Stimulated activated CD4-positive, alpha-beta T cell treated with anti-CD3 and anti-CD28 coated beads, TNF-alpha, amount 100 ng/mL, for 1 hour (primary cell): ENCODE data around the gene PCIF1.

Source experiments
- DNase-seq, 3 donors: peaks; one replicate each; pipeline ENCODE4 v3.0.0-alpha.2; 2020; ENCODE audit warnings: low read depth in 3 of 3, low spot score in 1 of 3

Gene PCIF1

GRCh38 chr20:45904583-45905504 lies 29.6 kb upstream of the PCIF1 start:
- DNase-seq = no peak

- DNase-seq = no peak
These were observed 28.9 kb upstream of the PCIF1 start for GRCh38 chr20:45905505-45906079.

GRCh38 chr20:45907219-45907948 lies 27.1 kb upstream of the PCIF1 start:
- no peak for DNase-seq

DNA sequence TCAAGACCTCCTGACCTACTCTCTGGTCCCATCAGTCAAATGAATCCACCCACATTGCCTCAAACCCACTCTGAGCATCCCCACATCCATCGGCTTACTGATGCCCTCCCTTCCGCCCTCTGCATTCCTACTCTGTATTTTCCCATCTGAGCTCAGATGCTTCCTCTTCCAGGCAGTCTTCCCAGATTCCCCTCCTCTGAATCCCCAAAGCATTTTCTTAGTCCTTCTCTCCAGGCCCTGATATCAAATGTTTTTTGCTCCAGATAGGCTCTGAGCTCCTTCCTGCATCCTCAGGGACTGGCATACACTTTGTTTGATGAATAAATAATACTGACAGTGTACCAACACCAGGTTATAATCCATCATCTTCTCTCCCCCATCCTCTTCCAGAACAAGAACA lies 26.4 kb upstream of the PCIF1 start:
- no peak for DNase-seq

GRCh38 chr20:45909336-45909808 lies 25.1 kb upstream of the PCIF1 start:
- DNase-seq = no peak

- DNase-seq = no peak
These were observed 24.4 kb upstream of the PCIF1 start for GRCh38 chr20:45909817-45910669.

- DNase-seq = peak; percentile 51 to 94 (median 63)
These were observed 23.6 kb upstream of the PCIF1 start for GRCh38 chr20:45910670-45911485.

GRCh38 chr20:45911486-45912343 lies 22.8 kb upstream of the PCIF1 start, which contains the start of gene PLTP:
Gene PLTP (minus strand): TSS chr20:45912155. CDS start chr20:45911452, 703 bp downstream.
- DNase-seq = no peak

DNA sequence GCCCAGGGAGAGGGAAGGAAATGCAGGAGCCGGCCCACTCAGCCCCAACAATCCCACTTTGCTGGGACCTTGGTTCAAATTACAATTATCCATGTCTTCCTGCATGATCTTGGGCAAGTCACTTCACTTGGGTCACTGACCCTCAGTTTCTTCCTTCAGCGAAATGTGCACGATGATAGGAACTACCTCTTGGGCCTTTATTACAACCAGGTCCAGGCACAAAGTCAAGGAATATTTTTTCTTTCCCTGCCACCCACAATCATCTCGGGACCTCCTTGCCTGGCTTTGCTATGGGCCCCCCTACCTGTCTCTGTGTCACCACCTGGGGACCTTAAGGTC lies 22.2 kb upstream of the PCIF1 start:
- DNase-seq = no peak

DNA sequence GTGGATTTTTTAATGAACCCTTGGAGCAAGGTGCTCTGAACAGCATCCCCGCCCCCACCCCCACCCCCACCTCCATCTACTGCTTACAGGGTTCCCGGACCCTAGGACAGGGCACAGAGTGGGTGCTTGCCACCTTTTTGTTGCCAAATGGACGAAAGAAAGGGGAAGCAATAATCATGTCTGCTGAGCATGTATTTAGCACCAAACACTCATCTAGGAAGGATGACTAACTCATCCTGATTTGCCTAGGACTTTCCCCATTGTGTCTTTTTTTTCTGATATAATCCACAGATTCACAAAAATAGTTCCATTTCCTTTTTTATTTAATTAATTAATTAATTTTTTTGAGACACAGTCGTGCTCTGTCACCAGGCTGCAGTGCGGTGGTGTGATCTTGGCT lies 21.4 kb upstream of the PCIF1 start:
- no peak for DNase-seq

DNA sequence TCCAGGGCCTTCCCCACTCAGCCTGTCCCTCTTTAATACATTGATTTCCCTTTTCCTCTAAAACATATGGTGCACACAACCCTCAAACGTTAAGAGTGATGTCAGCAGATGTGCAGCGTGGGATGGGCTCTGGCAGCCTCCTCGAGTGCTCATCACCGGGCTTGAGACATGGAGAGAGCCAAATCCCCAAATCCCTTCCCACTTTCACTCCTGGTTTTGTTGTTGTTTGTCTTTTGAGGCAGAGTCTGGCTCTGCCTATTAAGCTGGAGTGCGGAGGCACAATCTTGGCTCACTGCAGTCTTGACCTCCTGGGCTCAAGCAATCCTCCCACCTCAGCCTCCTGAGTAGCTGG lies 16.7 kb upstream of the PCIF1 start:
- DNase-seq = no peak

DNA sequence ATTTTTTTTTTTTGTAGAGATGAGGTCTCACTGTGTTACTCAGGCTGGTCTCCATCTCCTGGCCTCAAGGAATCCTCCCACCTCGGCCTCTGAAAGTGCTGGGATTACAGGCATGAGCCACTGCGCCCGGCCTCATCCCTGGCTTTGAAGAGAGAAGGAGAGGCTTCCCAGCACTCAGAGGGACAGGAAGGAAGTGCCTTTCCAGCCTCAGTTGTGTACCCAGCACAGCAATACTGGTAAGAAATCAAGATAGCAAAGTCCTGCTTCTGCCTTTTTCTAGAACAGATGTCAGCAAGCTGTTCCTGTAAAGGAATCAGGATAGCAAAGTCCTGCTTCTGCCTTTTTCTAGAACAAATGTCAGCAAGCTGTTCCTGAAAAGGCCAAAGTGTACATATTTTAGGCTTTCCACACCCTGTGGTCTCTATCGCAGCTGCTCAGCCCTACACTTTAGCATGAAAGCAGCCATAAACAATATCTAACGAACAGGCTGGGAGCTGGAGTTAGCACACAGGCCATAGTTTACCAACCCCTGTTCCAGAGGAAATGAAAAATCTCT lies 16.2 kb upstream of the PCIF1 start:
- no peak for DNase-seq

DNA sequence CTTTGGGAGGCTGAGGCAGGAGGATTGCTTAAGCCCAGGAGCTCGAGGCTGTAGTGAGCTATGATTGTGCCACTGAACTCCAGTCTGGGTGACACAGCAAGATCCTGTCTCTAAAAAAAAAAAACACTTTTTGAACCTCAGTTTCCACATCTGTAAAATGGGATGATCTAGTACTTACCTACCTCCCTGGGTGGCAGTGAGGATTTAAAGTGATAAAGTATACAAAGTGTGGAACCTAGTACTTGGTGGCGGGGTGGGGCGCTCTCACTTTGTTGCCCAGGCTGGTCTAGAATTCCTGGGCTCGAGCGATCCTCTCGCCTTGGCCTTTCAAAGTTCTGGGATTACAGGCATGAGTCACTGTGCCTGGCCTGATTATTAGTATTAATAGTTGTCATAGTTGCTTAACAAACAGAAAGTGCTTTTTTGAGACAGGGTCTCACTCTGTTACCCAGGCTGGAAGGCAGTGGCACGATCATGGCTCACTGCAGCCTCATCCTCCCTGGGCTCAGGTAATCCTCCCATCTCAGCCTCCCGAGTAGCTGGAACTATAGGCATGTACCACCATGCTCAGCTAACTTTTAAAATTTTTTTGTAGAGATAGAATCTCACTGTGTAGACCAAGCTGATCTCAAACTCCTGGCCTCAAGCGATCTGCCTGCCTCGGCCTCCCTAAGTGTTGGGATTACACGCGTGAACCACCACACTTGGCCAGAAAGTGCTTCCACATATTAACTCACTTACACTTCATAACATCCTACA lies 15.5 kb upstream of the PCIF1 start:
- DNase-seq = no peak

DNA sequence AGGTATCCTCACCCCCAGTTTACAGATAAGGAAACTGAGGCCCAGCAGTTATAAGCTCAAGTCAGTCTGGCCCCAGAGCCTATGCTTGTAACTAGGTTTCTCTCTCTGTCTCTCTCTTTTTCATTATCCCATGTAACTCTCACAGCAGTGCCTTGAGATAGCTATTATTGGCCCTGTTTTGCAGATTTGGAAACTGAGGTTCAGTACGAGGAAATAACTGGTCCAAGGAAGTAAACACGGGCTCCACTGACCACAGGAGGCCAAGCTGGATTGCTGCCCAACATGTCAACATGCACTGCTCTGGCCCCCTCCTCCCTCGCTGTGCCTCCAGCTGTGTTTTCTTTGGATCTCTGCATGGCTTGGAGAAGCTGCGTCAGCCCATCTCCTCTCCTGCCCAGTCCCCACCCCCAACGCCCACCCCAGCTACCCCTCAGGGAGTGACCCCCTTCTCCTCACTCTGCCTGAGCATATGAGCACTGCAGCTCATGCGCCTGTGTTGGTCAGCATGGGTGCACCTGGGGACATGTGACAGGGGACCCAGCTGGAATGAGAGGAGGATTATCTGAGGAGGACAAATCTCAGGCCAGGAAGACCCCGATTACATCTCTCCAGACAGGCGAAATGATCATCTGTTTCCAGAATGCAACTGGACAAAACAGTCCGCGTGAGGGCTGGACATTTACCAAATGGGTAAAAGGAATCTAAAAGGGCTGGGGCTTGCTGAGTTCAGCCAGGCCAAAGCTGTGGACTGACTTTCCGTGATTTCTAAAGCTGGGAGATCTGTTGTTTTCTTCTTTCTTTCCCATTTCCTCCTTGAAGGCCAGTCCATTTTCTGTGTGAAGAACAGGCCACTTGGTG lies 14.7 kb upstream of the PCIF1 start:
- DNase-seq = no peak

DNA sequence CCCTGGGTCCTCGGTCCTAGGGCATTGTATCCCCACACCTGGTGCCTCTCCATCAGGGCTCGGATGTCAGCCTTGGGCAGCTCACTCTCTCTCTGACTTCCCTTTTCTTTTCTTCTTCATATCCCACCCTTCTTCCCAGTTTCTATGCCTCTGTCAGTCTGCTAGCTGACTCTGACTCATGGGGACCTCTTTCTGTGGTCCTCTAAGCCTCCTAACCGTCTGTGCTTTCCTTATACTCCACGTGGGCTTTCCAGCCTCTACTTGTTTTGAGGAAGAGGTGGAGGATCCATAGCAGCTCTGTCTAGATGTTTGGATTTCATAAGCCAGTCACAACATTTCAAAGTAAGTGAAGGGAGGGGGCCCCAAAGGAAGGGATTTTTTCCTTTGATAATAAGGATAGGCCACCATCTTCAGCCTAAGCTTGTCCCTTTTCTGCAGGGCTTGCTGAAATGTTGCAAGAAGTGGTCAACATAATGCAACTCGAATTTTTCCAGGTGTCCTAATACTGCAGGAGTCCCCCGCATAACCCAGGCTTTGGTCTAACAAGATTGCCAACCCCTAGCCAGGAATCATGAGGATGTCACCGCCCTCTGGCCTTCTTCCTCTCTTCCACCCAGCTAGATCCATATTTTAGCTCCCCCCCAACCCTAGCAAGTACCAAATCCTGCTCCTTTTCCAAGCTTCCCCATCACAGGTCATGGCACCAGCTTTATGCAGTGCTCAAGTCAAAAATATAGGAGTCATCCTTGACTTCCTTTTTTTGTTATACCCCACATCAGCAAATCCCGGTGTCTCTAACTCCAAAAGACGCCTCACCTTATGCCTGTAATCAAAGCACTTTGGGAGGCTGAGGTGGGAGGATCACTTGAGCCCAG lies 13.8 kb upstream of the PCIF1 start:
- DNase-seq = no peak
